Right lobe of liver (tissue), 6 donors: ENCODE results near the gene ARHGAP42. TPM values are rescaled to one million over a fixed set of nuclear protein-coding genes. Genes with fewer than 3 reads are reported as not detected.

ENCODE experiments used
- ATAC-seq, 4 donors: fragments of 200-7000 bp; cut with Tn5 transposase; one replicate each; pipeline ENCODE4 v1.9.1; 2020; ENCODE audit warnings: mild to moderate bottlenecking in 4 of 4, moderate library complexity in 4 of 4
- DNase-seq, 3 donors: peaks; one replicate each; pipeline ENCODE4 v3.0.0-alpha.2; 2020
- H3K27ac ChIP-seq, 3 donors: fragments of 200-600 bp; one replicate each; pipeline ENCODE4 v1.8.0; 2022
- H3K27me3 ChIP-seq, 2 donors: fragments of 200-600 bp; one replicate each; pipeline ENCODE4 v1.8.0; 2022
- H3K36me3 ChIP-seq, 4 donors: fragments of 200-600 bp; sonication (generic) in 1 of 4; one replicate each; pipeline versions ENCODE4 v1.5.1 to v1.8.0; 2017 to 2022; ENCODE audit warnings: control low read depth in 1 of 4
- H3K4me1 ChIP-seq, 4 donors: fragments of 200-600 bp; sonication (generic) in 1 of 4; one replicate each; pipeline versions ENCODE4 v1.5.1 to v1.8.0; 2017 to 2022; ENCODE audit warnings: control low read depth in 1 of 4
- H3K4me3 ChIP-seq, 3 donors: fragments of 200-600 bp; one replicate each; pipeline ENCODE4 v1.8.0; 2022
- H3K9me3 ChIP-seq, 4 donors: fragments of 200-600 bp; sonication (generic) in 1 of 4; one replicate each; pipeline versions ENCODE4 v1.5.1 to v1.8.0; 2017 to 2022; ENCODE audit warnings: control low read depth in 1 of 4
- POLR2A ChIP-seq: fragments of 450-650 bp; IDR thresholded peaks from one replicate; pipeline ENCODE4 v1.6.1; 2017; ENCODE audit warnings: antibody characterized with exemption, mild to moderate bottlenecking
- WGBS: methylation state at CpG from one replicate; pipeline ENCODE4 v1.1.6; 2018; ENCODE audit warnings: low coverage, low lambda C conversion rate; ENCODE audit not compliant: insufficient coverage; ENCODE audit errors: missing lambda C conversion rate; 5-methylcytosine and 5-hydroxymethylcytosine counted together
- intact Hi-C, 2 donors: fragments of 100-400 bp; cut with DNase I; formaldehyde crosslinking; loops; one replicate each; pipeline versions ENCODE4 v1.11.2 to v1.14.1; 2022
- total RNA-seq, 6 experiments: library from RNA; depleted of rRNA in 2 of 6; stranded (reverse); fragments of >200 nt in 2 of 6; fragmentation: NEBNext Ultra II Directional in 3 of 6; extraction: Animal tissue kit (Norgen Biotek cat#: 25700) in 3 of 6; gene quantifications; one replicate each; pipeline versions ENCODE4 v1.1.0 to v1.2.4, GENCODE V29; 2016 to 2023
- TF ChIP-seq, protein P1 (sequence below), 4 donors: fragments of 200-600 bp in 3 of 4; fragments of 450-650 bp in 1 of 4; IDR thresholded peaks; one replicate each; pipeline versions ENCODE4 v1.5.1 to v1.8.0; 2016 to 2022; ENCODE audit warnings: antibody characterized with exemption in 4 of 4, mild to moderate bottlenecking in 2 of 4
- donor health status: DM: no; HTN: yes; CAD: no.
- donor health status: DM: no; HTN: no; CAD: no.
- donor health status: DM: no; HTN: no; CAD: no.
- donor health status: DM: no; HTN: yes; CAD: no.
- donor health status: DM: no; HTN: yes; CAD: no.

Gene ARHGAP42
- total RNA-seq, 6 experiments from 2014 or later: 8.7 to 15.8 (median 13.1) TPM

GRCh38 chr11:100640071-100640470, 47.0 kb upstream of the ARHGAP42 start:
- intact Hi-C loops: no loop called here
- Histone ChIP-seq H3K27ac (no peak overlapping the region), H3K27me3 (no peaks in the 10 kb centered on the region), H3K4me1 (peaks cover 0 to 3% (median 0%) of the 10 kb centered on the region in 4 donors), H3K4me3 (no peak overlapping the region), H3K9me3 (no peaks in the 10 kb centered on the region), H3K36me3 (no peaks in the 10 kb centered on the region)
- 87% methylated on average over 2 of the region's 2 CpGs for WGBS
- ATAC-seq (no peak), DNase-seq (no peak)
- TF ChIP-seq, protein P1, sequence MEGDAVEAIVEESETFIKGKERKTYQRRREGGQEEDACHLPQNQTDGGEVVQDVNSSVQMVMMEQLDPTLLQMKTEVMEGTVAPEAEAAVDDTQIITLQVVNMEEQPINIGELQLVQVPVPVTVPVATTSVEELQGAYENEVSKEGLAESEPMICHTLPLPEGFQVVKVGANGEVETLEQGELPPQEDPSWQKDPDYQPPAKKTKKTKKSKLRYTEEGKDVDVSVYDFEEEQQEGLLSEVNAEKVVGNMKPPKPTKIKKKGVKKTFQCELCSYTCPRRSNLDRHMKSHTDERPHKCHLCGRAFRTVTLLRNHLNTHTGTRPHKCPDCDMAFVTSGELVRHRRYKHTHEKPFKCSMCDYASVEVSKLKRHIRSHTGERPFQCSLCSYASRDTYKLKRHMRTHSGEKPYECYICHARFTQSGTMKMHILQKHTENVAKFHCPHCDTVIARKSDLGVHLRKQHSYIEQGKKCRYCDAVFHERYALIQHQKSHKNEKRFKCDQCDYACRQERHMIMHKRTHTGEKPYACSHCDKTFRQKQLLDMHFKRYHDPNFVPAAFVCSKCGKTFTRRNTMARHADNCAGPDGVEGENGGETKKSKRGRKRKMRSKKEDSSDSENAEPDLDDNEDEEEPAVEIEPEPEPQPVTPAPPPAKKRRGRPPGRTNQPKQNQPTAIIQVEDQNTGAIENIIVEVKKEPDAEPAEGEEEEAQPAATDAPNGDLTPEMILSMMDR (IDR thresholded peaks at IDR 0.05): no peak
- no peak for TF ChIP-seq POLR2A

GRCh38 chr11:100640646-100641045, 46.4 kb upstream of the ARHGAP42 start:
- TF ChIP-seq POLR2A: no peak
- no peak overlapping the region for H3K4me3 ChIP-seq

DNA sequence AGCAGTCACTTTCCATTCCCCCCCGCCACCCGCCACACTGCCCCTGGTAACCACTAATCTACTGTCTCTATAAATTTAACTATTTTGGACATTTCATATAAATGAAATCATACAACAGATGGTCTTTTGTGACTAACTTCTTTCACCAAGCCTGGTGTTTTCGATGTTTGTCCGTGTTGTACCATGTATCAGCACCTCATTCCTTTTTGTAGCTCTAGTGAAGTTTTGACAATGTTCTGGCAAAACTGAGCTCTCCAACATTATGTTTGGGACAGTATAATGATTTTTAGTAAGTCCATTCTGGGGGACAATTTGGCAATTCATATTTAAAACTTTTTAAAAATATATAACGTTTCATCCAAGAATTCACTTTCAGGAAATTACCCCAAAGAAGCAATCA, 45.6 kb upstream of the ARHGAP42 start:
- Histone ChIP-seq H3K27me3 (no peaks in the 10 kb centered on the region), H3K4me3 (no peak overlapping the region), H3K9me3 (no peaks in the 10 kb centered on the region), H3K36me3 (no peaks in the 10 kb centered on the region), H3K4me1 (peaks cover 0 to 3% (median 0%) of the 10 kb centered on the region in 4 donors), H3K27ac (no peak overlapping the region)
- 91% methylated on average over 5 of the region's 5 CpGs for WGBS
- DNase-seq: no peak
- TF ChIP-seq, protein P1 (IDR thresholded peaks at IDR 0.05): no peak
- no peak for TF ChIP-seq POLR2A
- no peak for ATAC-seq
- intact Hi-C loops: no loop called here

More at GRCh38 chr11:100640646-100641045, 46.4 kb upstream of the ARHGAP42 start:
- DNase-seq: no peak
- no peak for ATAC-seq
- Histone ChIP-seq H3K27ac (no peak overlapping the region), H3K27me3 (no peaks in the 10 kb centered on the region), H3K9me3 (no peaks in the 10 kb centered on the region), H3K36me3 (no peaks in the 10 kb centered on the region), H3K4me1 (peaks cover 0 to 3% (median 0%) of the 10 kb centered on the region in 4 donors)
- intact Hi-C loops: no loop called here
- WGBS: 50% methylated on average over 1 of the region's 1 CpG

DNA sequence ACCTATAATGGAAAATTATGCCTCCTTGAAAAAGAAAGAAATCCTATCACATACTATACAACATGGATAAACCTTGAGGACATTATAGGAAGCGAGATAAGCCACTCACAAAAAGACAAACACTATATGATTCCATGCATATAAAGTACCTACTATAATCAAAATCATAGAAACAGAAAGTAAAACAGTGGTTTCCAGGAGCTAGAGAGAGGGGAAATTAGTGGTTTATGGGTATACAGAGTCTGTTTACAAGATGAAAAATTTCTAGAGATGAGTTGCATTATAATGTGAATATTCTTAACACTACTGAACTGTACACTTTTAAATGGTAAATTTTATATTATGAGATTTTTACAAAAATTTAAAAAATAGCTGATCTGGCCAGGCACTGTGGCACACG, 40.5 kb upstream of the ARHGAP42 start:
- no peak overlapping the region for H3K4me3 ChIP-seq
- no peaks in the 10 kb centered on the region for H3K4me1 ChIP-seq
- H3K36me3 ChIP-seq: no peaks in the 10 kb centered on the region
- H3K27me3 ChIP-seq: no peaks in the 10 kb centered on the region
- no peak for DNase-seq
- H3K9me3 ChIP-seq: no peaks in the 10 kb centered on the region
- H3K27ac ChIP-seq: no peak overlapping the region
- intact Hi-C loops: no loop called here
- 47% methylated on average over 2 of the region's 2 CpGs for WGBS
- no peak for ATAC-seq
- no peak for TF ChIP-seq POLR2A
- TF ChIP-seq, protein P1 (IDR thresholded peaks at IDR 0.05): no peak

- DNase-seq (no peak), ATAC-seq (no peak)
- Histone ChIP-seq H3K4me1 (no peaks in the 10 kb centered on the region), H3K9me3 (no peaks in the 10 kb centered on the region), H3K36me3 (no peaks in the 10 kb centered on the region), H3K27ac (no peak overlapping the region), H3K4me3 (no peak overlapping the region), H3K27me3 (no peaks in the 10 kb centered on the region)
- intact Hi-C loops: no loop called here
- TF ChIP-seq, protein P1 (IDR thresholded peaks at IDR 0.05): no peak
- no peak for TF ChIP-seq POLR2A
- WGBS: 29% methylated on average over 1 of the region's 4 CpGs
These were observed 39.2 kb upstream of the ARHGAP42 start for GRCh38 chr11:100647861-100648260.
